Fibroblast of skin of back (primary cell): ENCODE measurements around the gene TMEM109.

ENCODE experiments used
- DNase-seq: peaks from one replicate; pipeline ENCODE4 v3.0.0-alpha.2; 2013

Gene TMEM109

DNA sequence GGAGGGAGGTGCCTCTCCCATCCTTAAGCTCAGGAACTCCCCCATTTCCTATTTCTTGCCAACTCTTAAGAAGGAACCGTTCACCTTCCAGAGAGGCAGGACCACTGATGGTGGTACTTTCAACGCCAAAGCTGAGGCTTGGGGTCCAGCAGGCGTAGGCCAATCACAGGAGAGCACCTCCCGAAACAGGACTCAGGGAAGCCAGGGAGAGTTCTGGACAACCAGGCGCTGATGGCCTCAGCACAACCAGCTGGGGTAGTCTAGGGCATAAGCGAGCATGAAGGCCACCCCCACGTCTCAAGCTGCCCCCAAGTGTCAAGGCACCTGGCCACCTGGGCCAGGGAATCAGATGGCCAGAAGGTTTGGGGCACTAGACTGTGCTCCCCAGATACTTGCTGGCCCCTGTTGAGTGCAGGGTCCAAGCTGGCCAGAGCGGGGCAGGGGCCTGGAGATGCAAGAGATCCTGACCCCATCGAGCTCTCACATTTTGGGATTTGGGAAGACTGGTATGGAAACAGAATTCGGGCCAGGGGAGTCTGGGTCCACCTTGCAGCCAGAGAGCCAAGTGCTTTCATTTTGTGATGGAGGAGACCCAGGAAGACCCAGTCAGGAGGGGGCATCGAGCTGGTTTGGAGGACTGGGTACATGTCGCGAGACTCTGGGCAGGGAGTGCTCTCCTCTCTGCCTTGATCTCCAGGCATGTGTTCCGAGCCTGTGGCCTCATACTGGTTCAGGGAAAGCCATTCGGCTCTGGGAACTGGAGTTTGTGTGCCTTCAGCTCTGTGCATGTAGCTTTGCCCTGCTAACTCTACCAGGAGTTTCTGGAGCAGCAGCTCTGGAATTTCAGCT lies 58.4 kb downstream of the TMEM109 start:
- DNase-seq: no peak
